ENCODE results near the gene EPB41L2.
A peak's percentile ranks its signal among the peaks of the same experiment; 100 is the strongest.

The EPB41L2 gene

GRCh38 chr6:130872250-130873095 is 190.6 kb downstream of the EPB41L2 start:
- peak; percentile 46 to 65 (median 60) for DNase-seq (ENCODE audit: low read depth in 4 of 4, low spot score in 1 of 4)

DNA sequence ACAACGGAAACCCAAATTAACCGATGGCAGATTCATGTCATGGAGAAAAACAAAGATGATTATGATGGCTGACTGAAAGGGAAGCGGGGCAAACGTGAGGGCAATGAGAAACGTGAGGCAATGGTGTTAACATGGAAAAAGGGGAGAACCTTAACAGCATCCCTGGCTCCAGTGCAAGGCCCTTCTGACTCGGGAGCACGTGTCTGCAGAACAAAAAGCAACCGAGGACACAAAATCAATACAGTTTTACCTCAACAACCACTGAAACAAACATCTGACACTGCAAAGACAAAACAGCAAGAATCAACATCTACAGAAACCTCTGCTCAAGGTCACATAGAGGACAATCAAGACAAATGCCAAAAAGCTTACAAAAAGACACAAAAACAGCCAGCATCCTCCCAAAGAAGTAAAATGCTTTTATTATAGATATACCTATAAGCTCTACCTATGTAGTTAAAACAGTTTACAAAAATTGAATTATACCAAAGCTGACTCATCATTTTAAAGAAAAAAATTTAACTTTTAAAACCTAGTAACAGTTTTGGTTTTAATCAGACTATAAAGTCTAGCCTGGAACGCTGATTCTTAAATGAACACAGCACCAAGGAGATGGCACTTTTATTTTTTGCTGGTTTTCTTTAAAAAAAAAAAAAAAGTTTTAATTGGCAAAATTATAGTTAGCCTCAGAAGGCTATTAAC is 192.7 kb downstream of the EPB41L2 start:
- no peak for DNase-seq (ENCODE audit: low read depth in 4 of 4, low spot score in 1 of 4)

DNA sequence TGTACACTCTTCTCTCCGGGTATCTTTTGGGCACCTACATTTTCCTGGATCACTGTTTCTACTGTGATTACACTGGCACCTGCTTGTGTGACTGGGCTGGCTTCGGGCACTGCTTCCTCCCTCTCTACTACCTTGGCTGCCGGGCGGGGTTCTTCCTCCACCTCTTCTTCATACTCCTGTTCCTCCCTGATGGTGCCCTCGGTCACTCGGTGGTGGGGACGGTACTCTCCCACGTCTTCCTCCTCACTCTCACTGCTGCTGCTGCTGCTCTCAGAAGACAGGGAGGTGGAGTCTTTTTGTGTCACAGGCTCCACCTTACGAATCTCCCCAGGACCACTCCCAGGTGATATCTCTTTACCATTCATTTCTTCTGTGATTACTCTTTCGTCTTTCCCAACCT is 193.4 kb downstream of the EPB41L2 start:
- no peak for DNase-seq (ENCODE audit: low read depth in 4 of 4, low spot score in 1 of 4)

DNA sequence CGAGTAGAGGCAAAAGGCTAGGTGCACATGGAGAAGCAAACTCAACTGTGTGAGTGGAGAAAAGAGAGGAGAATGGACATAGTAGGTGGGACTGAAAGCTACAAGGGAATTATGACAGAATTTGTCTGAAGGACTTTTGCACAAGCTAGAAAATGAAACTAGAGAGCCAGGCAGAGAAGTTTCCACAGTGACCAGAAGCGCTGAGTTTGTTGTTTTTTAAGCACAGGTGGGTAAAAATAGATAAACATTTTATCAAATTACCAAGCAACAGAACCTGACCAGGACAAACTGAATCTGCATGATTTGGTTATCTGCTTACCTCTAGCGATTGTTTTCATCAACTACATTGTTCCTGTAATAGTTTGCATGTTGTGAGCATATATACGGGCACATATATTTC is 197.3 kb downstream of the EPB41L2 start:
- DNase-seq (ENCODE audit: low read depth in 4 of 4, low spot score in 1 of 4): no peak

- DNase-seq (ENCODE audit: low read depth in 4 of 4, low spot score in 1 of 4): no peak
Observed at GRCh38 chr6:130864344-130864743, 198.7 kb downstream of the EPB41L2 start.

DNA sequence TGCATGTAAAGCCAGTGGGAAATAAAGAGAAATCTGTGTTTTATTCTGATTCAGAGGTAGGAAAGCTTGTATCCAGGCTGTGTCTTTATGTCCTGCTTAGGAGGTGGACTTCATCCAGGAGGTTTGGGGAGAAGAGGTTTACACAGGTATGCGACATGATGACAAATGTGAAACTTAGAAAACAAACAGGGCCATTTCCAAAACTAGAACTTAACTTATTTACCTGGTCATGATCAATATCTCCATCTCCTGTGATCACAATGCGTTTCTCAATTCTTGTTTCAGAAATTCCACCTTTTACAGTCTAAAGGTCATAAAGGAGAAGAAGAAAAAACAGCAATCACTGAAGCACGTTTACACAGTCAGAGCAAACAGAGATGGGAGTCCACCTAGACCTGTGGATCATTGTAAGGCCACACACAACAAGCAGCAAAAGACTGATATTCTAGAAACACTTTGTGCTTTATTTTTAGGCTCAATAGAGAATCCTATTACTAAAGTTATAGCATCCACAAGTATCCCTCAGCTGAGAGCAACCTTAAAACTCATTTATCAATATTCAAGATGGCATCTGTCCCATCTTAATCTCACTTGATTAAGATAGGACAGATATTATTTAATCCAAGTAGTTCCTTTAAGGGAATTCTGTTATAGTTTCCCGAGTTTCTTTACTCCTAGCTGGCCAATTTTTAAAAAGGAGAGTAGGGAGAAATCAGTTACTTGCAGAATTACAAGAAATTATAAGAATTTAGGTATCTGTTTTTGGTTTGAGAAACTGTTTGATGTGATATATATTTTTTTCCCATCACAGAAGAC is 199.4 kb downstream of the EPB41L2 start:
- no peak for DNase-seq (ENCODE audit: low read depth in 4 of 4, low spot score in 1 of 4)

- no peak for DNase-seq (ENCODE audit: low read depth in 4 of 4, low spot score in 1 of 4)
Observed at GRCh38 chr6:130862370-130862769, 200.7 kb downstream of the EPB41L2 start.

DNA sequence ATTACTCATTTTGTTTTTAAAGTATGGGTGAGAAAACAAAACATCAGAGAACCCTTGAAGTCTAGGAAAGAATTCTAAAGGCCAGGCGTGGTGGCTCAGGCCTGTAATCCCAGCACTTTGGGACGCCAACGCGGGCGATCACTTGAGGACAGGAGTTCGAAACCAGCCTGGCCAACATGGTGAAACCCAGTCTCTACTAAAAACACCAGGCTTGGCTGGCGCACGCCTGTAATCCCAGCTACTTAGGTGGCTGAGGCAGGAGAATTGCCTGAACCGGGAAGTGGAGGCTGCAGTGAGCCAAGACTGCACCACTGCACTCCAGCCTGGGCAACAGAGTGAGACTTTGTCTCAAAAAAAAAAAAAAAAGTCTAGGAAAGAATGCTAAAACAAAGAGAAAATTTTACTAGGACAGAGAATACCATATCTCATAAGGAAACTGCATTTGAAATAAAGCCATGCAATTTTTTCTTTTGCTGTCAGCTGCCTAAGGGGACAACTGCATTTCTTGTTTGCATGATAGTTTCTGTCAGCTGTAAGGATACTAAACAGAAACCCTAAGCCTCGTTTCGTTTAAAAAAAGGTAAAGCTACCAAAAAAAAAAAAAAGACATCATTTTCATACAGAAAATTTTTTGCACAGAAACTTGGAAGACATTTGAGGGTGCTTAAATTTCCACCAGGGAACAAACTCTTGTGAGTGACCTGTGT is 203.7 kb downstream of the EPB41L2 start:
- no peak for DNase-seq (ENCODE audit: low read depth in 4 of 4, low spot score in 1 of 4)

DNA sequence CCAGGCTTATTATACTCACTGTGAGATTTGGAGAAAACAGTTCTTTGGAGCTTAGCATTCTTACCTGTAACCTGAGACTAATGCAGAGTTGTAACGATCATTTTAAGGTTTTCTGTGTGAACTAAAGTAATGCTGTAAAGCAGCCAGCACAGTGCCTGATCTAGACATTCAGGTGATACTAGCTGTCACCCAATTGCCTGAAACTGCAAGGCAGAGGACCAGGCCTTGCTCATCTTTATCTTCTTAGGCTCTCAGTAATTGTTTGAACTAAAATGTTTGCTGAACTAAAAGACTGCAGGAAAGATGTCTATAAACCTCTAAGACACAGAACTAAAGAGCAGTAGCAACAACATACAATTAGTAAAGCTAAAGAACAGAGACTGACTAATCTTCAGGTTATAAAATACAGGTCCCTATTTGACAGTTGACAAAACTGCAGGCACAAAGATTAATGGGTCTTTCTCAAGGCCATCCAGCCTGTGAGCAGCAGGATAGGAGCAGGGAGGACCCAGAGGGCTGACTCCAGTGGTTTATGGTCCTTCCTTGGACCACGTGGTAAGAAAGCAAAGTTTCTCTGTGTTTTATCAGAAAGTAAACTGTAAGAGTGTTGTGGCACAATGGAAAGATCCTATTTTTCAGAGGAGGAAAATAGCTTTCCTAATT is 204.4 kb downstream of the EPB41L2 start:
- no peak for DNase-seq (ENCODE audit: low read depth in 4 of 4, low spot score in 1 of 4)

GRCh38 chr6:130858054-130858453 is 205.0 kb downstream of the EPB41L2 start:
- DNase-seq (ENCODE audit: low read depth in 4 of 4, low spot score in 1 of 4): no peak

- DNase-seq (ENCODE audit: low read depth in 4 of 4, low spot score in 1 of 4): no peak
Observed at GRCh38 chr6:130853555-130854183, 209.4 kb downstream of the EPB41L2 start.

- no peak for DNase-seq (ENCODE audit: low read depth in 4 of 4, low spot score in 1 of 4)
Observed at GRCh38 chr6:130852844-130853554, 210.0 kb downstream of the EPB41L2 start.

- no peak for DNase-seq (ENCODE audit: low read depth in 4 of 4, low spot score in 1 of 4)
Observed at GRCh38 chr6:130851026-130851425, 212.0 kb downstream of the EPB41L2 start.

GRCh38 chr6:130849594-130849993 is 213.5 kb downstream of the EPB41L2 start:
- no peak for DNase-seq (ENCODE audit: low read depth in 4 of 4, low spot score in 1 of 4)

DNA sequence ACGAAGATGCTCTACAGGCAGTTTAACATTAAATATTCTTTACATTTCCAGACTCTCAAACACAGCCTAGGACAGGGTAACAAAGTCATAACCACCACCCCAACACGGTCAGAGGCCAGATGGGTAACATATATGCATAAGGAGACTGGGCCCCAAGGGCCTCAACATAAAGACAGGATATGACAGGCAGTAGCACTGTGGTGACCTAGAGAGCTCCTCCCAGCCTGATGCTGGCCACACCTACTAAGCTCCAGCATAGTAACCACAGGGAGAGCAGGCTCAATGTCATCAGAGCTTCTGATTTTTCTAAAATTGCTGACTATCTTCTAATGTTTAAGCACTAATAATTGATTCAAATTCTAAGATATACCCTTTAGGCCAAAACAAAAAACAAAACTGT is 214.1 kb downstream of the EPB41L2 start:
- peak in 1 of 4 experiments; percentile 1 for DNase-seq (ENCODE audit: low read depth in 4 of 4, low spot score in 1 of 4)

- no peak for DNase-seq (ENCODE audit: low read depth in 4 of 4, low spot score in 1 of 4)
Observed at GRCh38 chr6:130847001-130847910, 215.8 kb downstream of the EPB41L2 start.

DNA sequence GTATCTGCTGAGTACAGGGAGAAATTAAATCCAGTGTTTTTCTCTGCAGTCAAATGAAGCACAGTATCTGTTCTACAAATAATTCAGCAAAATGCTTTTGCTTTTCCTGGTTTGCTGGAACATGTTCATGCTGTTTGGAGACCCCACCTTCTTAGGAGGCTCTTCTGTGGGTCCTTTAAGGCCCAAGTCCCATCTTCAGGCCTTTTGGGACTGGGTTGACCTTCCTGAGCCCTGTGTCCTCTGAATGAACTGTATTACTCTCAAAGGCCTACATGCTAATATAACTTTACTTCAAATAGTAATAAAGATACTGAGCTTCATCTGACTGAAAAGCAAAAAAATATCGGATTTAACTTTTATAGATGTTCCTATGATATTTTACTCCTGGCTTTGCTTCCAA is 216.5 kb downstream of the EPB41L2 start:
- DNase-seq (ENCODE audit: low read depth in 4 of 4, low spot score in 1 of 4): no peak

DNA sequence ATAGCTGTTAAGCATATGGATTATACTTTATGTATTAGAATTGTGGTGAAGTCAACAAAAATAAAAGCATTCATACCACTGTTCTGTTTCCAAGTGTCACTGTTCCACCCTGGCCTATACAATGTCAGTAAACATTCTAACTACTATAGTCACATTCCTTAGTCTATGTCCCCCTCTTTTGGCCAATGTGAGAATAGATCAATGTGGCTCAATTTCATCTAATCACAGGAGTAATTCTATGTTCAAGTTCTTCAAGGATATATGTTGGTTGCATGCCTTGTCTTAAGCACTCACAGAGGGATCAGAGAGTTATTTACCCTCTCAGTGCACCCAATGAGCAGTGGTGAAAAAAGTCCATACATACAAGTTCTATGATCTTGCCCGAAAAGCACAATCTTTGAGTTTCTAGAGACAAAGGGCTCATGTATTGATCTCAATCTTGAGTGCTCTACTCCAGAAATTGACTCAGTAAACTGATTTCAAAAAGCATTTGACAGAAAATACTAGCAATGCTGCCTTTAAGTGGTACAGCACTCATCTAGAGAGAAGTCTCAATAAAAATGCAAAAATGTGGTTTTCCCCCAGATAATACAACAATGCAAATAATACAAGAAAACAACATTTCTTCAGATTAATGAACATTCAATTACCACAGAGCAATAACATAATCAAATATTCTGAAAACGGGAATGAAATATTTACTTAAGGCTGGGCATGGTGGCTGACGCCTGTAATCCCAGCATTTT is 219.3 kb downstream of the EPB41L2 start:
- no peak for DNase-seq (ENCODE audit: low read depth in 4 of 4, low spot score in 1 of 4)
